NOMO-1 treated with DMSO at 0.1 percent for 48 hours (cell line): ENCODE measurements around the gene PKD1.

Experiments
- DNase-seq: peaks from one replicate; lab custom pipeline; 2025; ENCODE audit not compliant: unreplicated experiment; lab: John Stamatoyannopoulos, UW

The PKD1 gene

GRCh38 chr16:2090777-2091546, 44.7 kb downstream of the PKD1 start:
- DNase-seq = no peak

DNA sequence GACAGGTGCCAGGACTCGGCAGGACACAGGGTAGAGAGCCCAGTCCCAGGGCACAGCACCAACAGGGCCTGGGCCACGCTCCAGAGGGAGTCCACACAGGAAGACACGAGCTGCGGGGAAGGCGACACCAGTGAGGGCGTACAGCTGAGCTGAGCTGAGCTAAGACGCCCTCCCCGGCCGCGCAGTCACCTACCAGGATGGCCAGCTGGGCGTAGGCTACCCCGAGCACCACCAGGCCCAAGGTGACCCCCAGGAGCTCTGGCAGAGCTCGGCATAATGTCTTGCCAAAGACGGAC, 45.3 kb downstream of the PKD1 start:
- no peak for DNase-seq

DNA sequence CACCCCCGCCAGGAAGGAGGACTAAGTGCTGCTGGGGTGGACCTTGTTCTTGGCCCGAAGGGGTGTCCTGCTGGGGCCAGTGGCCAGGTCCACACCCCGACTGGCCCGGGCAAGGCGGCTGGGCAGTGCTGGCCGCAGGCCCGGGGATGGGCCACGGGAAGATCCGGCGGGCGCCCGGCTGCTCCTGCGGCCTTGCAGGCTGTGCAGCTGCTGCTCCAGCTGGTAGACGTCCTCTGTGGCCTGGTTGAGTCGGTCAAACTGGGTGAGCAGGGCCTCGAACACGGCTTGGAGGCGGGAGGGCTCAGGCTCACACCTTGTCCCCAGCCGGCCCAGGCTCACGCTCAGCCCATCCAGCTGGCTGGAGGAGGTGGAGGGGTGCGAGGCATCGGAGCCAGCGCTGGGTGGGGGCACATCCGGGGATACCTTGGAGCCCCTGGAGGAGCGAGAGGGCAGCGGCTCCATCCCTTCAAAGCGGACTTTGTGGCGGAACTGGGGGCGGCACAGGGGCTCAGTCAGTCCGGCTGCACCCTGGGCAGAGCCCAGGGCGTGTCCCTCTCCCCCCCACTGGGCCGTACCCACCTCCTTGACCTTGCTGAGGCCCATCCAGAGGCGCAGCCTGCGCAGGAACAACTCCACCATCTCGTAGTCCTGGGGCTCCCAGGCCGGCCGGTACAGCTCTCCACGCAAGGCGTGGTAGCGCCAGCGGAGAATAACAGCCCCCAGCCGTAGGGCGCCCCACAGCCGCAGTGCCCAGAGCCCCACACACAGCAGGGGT, 45.8 kb downstream of the PKD1 start:
- DNase-seq = no peak

DNA sequence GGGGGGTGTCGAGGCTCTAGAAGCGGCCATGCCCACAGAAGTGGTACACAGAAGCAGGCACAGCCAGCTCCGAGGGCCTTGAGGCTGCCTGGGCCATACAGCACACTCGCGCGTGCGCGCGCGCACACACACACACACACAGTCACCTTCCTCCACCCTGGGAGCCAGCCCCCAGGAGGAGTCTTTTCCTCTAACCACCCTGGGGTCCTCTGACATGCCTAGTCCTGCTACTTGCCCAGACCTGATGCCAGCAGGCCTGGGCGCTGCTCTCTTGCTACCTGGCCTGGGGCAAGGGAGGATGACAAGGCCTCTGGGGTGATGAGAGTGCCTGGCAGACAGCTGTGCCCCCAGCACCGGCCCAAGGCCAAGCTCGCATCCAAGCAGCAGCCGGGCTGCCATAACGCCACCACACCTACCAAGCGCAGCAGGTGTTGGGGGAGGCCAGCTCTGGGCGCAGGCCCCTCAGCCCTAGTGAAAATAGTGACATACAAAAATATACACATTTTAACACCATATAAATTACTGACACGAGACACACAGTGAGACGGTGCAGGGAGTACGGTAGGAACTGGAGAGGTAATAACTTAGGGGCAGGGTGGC, 46.8 kb downstream of the PKD1 start:
- DNase-seq = no peak

- no peak for DNase-seq
Observed at GRCh38 chr16:2087748-2088631, 47.7 kb downstream of the PKD1 start.

DNA sequence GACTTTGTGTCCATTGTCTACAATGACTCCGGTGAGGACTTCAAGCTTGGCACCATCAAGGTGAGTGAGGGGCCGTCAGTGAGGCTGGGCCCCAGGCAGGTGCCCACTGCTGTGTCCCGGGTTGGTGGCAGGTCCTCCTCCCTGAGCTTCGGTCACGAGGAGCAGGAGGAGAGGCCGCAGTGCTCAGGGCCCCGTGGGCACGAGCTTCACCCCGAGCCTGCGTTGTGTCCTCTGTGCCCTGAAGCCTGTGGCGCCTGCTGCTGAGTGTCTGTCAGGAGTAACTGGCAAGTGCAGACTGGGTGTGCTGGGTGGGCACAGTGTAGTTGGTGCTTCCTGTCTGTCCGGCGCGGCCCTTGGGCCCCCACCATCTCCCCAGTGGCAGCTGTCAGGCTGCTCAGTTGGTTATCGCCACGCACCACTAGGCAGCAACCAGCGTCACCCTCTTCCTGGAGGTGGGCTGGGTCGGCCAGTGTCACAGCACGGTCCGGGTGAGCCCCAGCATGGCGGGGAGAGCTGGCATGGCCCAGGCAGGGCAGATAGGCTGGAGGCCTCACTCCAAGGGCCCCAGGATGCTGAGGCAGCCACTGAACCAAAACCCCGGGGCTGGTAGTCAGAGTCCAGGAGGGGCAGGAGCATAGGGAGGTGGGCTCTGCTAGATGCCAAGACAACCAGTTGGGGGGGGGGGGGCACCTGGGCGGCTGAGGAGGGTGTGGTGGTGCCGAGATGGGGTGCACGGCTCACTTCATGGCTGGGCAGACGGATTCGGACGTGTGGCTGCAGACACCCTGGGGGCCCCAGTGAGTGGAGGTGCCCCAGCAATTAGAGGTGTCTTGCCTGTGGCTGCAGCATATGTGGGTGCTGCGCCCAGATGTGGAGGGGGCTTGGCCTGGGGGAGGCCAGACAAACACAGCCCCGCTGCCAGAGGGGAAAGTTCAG, 48.6 kb downstream of the PKD1 start:
- DNase-seq = no peak

DNA sequence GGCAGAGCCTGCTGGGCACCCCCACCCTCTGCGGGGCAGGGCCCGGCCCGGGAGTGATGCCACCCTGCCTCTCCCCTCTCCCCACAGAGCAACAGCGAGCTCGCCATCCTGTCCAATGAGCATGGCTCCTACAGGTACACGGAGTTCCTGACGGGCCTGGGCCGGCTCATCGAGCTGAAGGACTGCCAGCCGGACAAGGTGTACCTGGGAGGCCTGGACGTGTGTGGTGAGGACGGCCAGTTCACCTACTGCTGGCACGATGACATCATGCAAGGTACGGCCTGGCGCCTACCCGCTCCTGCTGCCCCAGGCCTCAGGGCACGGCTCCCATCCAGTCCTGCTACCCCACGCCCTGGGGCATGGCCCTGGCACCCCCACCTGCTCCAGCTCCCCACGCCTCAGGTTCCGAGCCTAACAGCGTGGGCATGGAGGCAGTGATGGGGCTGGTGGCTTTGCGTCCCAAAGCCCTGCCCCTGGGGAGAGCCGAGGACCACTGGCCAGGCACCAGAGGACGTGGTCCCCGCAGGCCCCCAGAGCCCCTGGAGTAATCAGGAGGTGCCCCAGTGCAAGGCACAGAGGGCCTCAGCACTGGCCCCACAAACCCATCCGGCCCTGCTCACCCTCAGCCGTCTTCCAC, 49.5 kb downstream of the PKD1 start:
- DNase-seq = no peak

DNA sequence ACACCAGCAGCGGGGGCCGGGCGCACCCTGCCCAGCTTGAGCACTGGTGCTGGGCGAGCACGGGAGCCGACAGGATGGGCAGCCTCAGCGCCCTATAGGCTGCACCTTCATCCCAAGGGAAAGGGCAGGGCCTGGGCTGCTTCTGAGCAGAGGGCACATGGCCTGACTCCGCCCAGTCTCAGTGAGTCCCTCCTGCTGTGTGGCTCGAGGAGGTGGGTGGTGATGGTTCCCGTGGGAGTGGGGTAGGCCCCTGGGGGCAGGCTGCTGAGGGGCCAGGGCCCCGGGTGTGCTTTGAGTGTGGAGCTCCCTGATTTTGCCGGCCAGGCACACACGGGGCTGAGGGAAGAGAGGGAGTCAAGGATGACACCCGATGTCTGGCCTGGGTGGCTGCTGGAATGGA, 50.0 kb downstream of the PKD1 start:
- no peak for DNase-seq

- DNase-seq = no peak
Observed at GRCh38 chr16:2084895-2085625, 50.6 kb downstream of the PKD1 start.

GRCh38 chr16:2083876-2084780, 51.6 kb downstream of the PKD1 start:
- no peak for DNase-seq

- no peak for DNase-seq
Observed at GRCh38 chr16:2083409-2083808, 52.3 kb downstream of the PKD1 start.

DNA sequence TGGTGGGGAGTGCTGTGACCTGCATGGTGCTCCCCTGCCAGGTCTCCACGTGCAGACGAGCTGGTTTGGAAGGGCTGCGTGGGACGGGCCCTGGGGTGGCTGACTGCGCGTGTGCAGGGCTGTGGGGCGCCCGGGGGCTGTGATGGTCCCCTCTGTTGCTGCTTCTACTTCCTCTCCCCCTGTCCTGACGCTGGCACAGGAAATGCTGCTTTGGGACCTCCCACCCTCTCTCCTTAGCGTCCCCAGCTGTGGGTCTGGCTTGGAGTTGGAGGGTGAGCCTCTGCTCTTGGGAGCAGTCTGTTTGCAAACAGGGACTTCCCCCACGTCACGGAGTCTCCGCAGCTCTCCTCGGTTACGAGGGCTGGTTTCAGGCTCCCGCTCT, 52.7 kb downstream of the PKD1 start:
- DNase-seq = no peak

GRCh38 chr16:2082171-2082982, 53.3 kb downstream of the PKD1 start:
- no peak for DNase-seq

DNA sequence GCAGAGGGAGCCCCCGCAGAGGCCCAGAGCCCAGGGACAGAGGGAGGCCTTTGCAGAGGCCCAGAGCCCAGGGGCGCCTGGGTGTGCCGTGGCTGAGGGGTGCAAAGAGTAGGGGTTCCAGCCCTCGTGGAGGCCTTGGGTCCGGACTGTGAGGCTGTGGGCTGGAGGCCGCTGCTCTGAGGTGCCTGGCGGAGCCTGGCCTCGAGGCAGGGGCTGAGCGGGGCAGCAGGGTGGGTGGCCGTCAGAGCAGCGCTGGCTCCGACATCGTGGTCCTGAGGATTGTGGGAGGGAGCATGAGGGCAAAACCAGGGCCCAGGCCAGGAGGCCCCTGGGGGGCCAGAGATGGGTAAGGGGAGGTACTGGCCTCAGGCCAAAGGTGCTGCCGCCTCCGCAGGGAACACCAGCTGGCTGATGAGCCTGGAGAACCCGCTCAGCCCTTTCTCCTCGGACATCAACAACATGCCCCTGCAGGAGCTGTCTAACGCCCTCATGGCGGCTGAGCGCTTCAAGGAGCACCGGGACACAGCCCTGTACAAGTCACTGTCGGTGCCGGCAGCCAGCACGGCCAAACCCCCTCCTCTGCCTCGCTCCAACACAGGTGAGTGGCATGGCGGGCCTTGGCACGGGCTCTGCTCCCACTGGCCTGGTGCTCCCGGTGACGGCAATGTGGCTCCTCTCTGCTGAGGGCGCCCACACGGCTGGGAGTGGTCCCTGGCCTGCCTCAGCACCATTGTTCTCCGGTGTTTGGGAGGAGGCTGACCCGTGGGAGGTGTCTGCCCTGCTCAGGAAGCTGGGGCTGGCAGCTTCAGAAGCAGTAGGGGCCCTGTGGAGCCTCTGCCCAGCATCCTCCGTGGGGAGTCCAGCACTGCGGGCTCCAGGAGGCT, 54.3 kb downstream of the PKD1 start:
- DNase-seq = no peak

DNA sequence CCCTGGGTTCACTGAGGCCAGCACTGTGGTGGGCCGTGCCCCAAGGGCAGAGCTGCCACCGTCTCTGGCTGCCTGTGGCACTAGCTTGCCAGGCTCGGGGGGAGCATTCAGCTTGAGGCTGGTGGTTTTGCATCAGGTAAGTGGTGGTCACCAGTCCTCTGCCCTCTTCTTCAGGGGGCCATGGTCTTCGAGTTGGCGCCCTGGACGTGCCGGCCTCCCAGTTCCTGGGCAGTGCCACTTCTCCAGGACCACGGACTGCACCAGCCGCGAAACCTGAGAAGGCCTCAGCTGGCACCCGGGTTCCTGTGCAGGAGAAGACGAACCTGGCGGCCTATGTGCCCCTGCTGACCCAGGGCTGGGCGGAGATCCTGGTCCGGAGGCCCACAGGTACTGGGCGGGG, 55.7 kb downstream of the PKD1 start:
- no peak for DNase-seq

DNA sequence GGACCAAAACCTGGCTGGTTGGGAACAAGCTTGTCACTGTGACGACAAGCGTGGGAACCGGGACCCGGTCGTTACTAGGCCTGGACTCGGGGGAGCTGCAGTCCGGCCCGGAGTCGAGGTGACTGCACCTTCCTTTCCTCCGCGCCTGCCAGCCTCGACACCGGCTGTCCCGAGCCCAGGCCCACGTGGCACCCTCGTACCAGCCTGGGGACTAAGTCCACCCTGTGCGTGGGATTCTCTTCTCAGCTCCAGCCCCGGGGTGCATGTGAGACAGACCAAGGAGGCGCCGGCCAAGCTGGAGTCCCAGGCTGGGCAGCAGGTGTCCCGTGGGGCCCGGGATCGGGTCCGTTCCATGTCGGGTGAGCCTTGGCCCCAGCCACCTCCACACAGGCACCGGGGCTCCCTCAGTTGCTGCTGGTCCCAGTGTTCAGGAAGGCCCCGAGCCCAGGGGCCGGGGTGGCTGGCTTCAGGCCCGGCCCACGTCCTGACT, 56.3 kb downstream of the PKD1 start:
- no peak for DNase-seq
